ENCODE measurements around the gene GRPEL1. TPM values are rescaled to one million over a fixed set of nuclear protein-coding genes. Genes with fewer than 3 reads are reported as not detected.

The GRPEL1 gene
- total RNA-seq, 1 experiment from 2014 or later, result 74.5 TPM

DNA sequence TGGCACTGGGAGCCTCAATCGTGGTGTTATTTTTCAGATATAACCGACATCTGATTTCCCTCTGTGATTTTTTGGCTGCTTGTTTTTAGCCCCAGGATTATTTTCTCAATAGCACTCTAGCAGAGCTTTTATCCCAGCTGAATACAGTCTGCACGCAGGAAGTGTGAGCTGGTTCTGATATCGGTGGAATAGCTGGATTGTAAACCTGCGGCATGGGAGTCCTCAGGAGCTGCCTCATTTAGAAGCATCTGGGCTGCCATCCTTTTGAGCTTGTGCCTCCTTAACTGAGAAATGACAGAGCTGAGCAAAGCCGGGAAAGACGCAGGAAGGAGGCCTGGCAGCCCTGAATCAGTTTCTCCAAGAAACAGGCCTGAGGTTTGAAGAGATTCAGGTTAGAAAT, 28.4 kb upstream of the GRPEL1 start:
- TF ChIP-seq, protein P1, sequence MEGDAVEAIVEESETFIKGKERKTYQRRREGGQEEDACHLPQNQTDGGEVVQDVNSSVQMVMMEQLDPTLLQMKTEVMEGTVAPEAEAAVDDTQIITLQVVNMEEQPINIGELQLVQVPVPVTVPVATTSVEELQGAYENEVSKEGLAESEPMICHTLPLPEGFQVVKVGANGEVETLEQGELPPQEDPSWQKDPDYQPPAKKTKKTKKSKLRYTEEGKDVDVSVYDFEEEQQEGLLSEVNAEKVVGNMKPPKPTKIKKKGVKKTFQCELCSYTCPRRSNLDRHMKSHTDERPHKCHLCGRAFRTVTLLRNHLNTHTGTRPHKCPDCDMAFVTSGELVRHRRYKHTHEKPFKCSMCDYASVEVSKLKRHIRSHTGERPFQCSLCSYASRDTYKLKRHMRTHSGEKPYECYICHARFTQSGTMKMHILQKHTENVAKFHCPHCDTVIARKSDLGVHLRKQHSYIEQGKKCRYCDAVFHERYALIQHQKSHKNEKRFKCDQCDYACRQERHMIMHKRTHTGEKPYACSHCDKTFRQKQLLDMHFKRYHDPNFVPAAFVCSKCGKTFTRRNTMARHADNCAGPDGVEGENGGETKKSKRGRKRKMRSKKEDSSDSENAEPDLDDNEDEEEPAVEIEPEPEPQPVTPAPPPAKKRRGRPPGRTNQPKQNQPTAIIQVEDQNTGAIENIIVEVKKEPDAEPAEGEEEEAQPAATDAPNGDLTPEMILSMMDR (conservative IDR thresholded peaks at IDR 0.05; ENCODE audit: low read depth, low read length), result no peak
- TF ChIP-seq EZH2phosphoT487 (IDR thresholded peaks at IDR 0.05; ENCODE audit: borderline replicate concordance, low read length), result no peak
- no peak for TF ChIP-seq EZH2 (IDR thresholded peaks at IDR 0.05; ENCODE audit: low read length, unreplicated experiment)
- Histone ChIP-seq H3K4me1 (ENCODE audit: insufficient read depth, low read length) (no peaks in the 10 kb centered on the region), H3K9me2 (replicated peaks; ENCODE audit: low read length) (no peaks in the 10 kb centered on the region), H3K4me2 (ENCODE audit: low read length) (no peak overlapping the region), H3K9me3 (ENCODE audit: low read length) (no peaks in the 10 kb centered on the region), H3K4me3 (ENCODE audit: low read length) (no peak overlapping the region), H3K79me2 (ENCODE audit: low read length) (no peaks in the 10 kb centered on the region), H3K27ac (ENCODE audit: low read length) (no peak overlapping the region), H3K27me3 (ENCODE audit: low read length) (no peaks in the 10 kb centered on the region), H3K36me3 (ENCODE audit: low read depth, low read length) (no peaks in the 10 kb centered on the region), H3F3A (ENCODE audit: low read length, unreplicated experiment) (no peaks in the 10 kb centered on the region), H2AFZ (ENCODE audit: low read length) (no peak overlapping the region), H3K9ac (ENCODE audit: low read length) (no peak overlapping the region), H4K20me1 (ENCODE audit: low read length) (no peaks in the 10 kb centered on the region)
- ChIA-PET CTCF (no interaction called here), POLR2A (ENCODE audit: unreplicated experiment) (no interaction called here)
- ATAC-seq (no peak), DNase-seq (no peak)
- intact Hi-C loops (cut with micrococcal nuclease), result no loop called here
- BruUV-seq (replicated peaks), result no TSS peak

DNA sequence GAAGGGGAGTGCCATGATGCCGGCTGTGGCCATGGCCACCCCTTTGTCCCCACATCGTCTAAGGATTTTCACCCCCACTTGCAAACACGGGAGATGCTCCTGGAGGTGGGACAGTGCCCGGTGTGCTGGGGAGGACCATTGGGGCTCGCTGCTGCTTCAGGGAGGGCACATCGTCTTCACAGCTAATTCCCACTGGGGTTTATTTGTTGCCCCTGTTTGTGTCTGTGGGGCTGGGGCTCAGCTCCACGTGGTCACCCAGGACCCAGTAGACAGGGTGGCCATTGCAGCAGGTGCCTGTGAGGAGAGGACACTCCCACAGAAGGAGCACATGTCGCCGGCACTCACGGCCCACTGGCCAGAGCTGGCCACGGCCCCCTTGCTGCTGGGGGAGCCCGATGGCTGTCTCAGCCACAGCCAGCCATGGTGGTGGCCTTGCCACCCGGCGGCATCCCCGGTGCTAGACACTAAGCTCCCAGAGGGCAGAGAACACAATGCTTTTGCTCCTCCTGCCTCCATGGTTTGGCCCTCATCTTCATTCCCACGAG, 27.8 kb upstream of the GRPEL1 start:
- CTCF ChIA-PET, result no interaction called here
- H3K79me2 ChIP-seq (ENCODE audit: low read length), result no peaks in the 10 kb centered on the region
- no peak overlapping the region for H3K27ac ChIP-seq (ENCODE audit: low read length)
- intact Hi-C loops (cut with micrococcal nuclease), result no loop called here
- no peaks in the 10 kb centered on the region for H3K36me3 ChIP-seq (ENCODE audit: low read depth, low read length)
- H2AFZ ChIP-seq (ENCODE audit: low read length), result no peak overlapping the region
- no peak for DNase-seq
- no peak overlapping the region for H3K4me3 ChIP-seq (ENCODE audit: low read length)
- H3K9ac ChIP-seq (ENCODE audit: low read length), result no peak overlapping the region
- no peak for ATAC-seq
- H3K9me3 ChIP-seq (ENCODE audit: low read length), result no peaks in the 10 kb centered on the region
- H3K9me2 ChIP-seq (replicated peaks; ENCODE audit: low read length), result no peaks in the 10 kb centered on the region
- no peaks in the 10 kb centered on the region for H4K20me1 ChIP-seq (ENCODE audit: low read length)
- POLR2A ChIA-PET (ENCODE audit: unreplicated experiment), result no interaction called here
- TF ChIP-seq EZH2 (IDR thresholded peaks at IDR 0.05; ENCODE audit: low read length, unreplicated experiment) (no peak), EZH2phosphoT487 (IDR thresholded peaks at IDR 0.05; ENCODE audit: borderline replicate concordance, low read length) (no peak)
- TF ChIP-seq, protein P1 (conservative IDR thresholded peaks at IDR 0.05; ENCODE audit: low read depth, low read length), result no peak
- no peak overlapping the region for H3K4me2 ChIP-seq (ENCODE audit: low read length)
- H3K27me3 ChIP-seq (ENCODE audit: low read length), result no peaks in the 10 kb centered on the region
- H3K4me1 ChIP-seq (ENCODE audit: insufficient read depth, low read length), result no peaks in the 10 kb centered on the region
- BruUV-seq (replicated peaks), result no TSS peak
- H3F3A ChIP-seq (ENCODE audit: low read length, unreplicated experiment), result no peaks in the 10 kb centered on the region

DNA sequence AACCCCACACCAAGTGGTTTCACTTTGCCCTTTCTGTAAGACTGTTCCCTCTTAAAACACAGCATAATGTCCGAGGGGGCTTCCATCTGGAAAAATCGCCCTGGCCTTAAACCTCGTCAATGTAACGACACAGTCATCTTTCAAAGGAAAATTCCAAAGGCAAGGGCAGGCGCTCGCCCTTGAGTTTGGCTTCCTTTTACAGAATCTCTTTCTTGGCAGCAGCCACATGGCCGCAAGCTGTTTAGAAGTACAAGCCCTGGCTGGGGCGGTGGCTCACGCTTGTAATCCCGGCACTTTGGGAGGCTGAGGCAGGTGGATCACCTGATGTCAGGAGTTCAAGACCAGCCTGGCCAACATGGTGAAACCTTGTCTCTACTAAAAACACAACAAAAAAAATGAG, 27.1 kb upstream of the GRPEL1 start:
- Histone ChIP-seq H3K9me2 (replicated peaks; ENCODE audit: low read length) (no peaks in the 10 kb centered on the region), H3K27me3 (ENCODE audit: low read length) (no peaks in the 10 kb centered on the region), H2AFZ (ENCODE audit: low read length) (no peak overlapping the region), H4K20me1 (ENCODE audit: low read length) (no peaks in the 10 kb centered on the region), H3K9ac (ENCODE audit: low read length) (no peak overlapping the region), H3K9me3 (ENCODE audit: low read length) (no peaks in the 10 kb centered on the region), H3K79me2 (ENCODE audit: low read length) (no peaks in the 10 kb centered on the region), H3K27ac (ENCODE audit: low read length) (no peak overlapping the region), H3K4me3 (ENCODE audit: low read length) (no peak overlapping the region), H3F3A (ENCODE audit: low read length, unreplicated experiment) (no peaks in the 10 kb centered on the region), H3K36me3 (ENCODE audit: low read depth, low read length) (no peaks in the 10 kb centered on the region), H3K4me1 (ENCODE audit: insufficient read depth, low read length) (no peaks in the 10 kb centered on the region), H3K4me2 (ENCODE audit: low read length) (no peak overlapping the region)
- ChIA-PET CTCF (no interaction called here), POLR2A (ENCODE audit: unreplicated experiment) (no interaction called here)
- no peak for TF ChIP-seq EZH2phosphoT487 (IDR thresholded peaks at IDR 0.05; ENCODE audit: borderline replicate concordance, low read length)
- TF ChIP-seq, protein P1 (conservative IDR thresholded peaks at IDR 0.05; ENCODE audit: low read depth, low read length), result no peak
- TF ChIP-seq EZH2 (IDR thresholded peaks at IDR 0.05; ENCODE audit: low read length, unreplicated experiment), result no peak
- no peak for ATAC-seq
- no TSS peak for BruUV-seq (replicated peaks)
- no peak for DNase-seq
- intact Hi-C loops (cut with micrococcal nuclease), result no loop called here
